Activated T-helper 9 cell treated with anti-CD3 and anti-CD28 coated beads, Interleukin-2, amount 50 U/mL, for 16 hours (primary cell): Measurements from ENCODE around the gene STARD9.
A peak's percentile ranks its signal among the peaks of the same experiment; 100 is the strongest.
"Not testable (repeated sequence)": the region's sequence is repeated elsewhere in the genome, so short reads cannot be mapped to it uniquely, and the experiment has no call there.

Experiments used
- DNase-seq: peaks from one replicate; pipeline ENCODE4 v3.0.0-alpha.2; 2020; ENCODE audit warnings: low read depth

STARD9 gene

GRCh38 chr15:42575188-42576039 is at the start of gene STARD9:
TSS of gene STARD9 (plus strand) at chr15:42575606. CDS start at chr15:42575716, 110 bp downstream.
- peak; percentile 92 for DNase-seq

GRCh38 chr15:42528970-42529369 is 46.4 kb upstream of the STARD9 start:
- DNase-seq, result no peak

GRCh38 chr15:42533246-42533645 is 42.2 kb upstream of the STARD9 start:
- no peak for DNase-seq

- DNase-seq, result no peak
Measured at GRCh38 chr15:42544853-42545629, 30.4 kb upstream of the STARD9 start.

- no peak for DNase-seq
Measured at GRCh38 chr15:42547918-42548248, 27.5 kb upstream of the STARD9 start.

- DNase-seq, result peak; percentile 82
Measured at GRCh38 chr15:42548249-42549031, 27.0 kb upstream of the STARD9 start, which contains the start of the genes HAUS2 and LRRC57. TSS of gene HAUS2 (plus strand) at chr15:42548838. CDS start at chr15:42548873, 35 bp downstream. TSS of gene LRRC57 (minus strand) at chr15:42548793. CDS start at chr15:42548434, 359 bp downstream.

- no peak for DNase-seq
Measured at GRCh38 chr15:42549032-42549491, 26.3 kb upstream of the STARD9 start.

GRCh38 chr15:42549741-42550392 is 25.5 kb upstream of the STARD9 start:
- DNase-seq, result no peak

GRCh38 chr15:42553554-42553953 is 21.9 kb upstream of the STARD9 start:
- no peak for DNase-seq

GRCh38 chr15:42556550-42557207 is 18.7 kb upstream of the STARD9 start:
- not testable (repeated sequence) for DNase-seq

GRCh38 chr15:42558739-42559138 is 16.7 kb upstream of the STARD9 start:
- no peak for DNase-seq

GRCh38 chr15:42576040-42576594 is 711 bp downstream of the STARD9 start:
- no peak for DNase-seq

- no peak for DNase-seq
Measured at GRCh38 chr15:42576776-42577175, 1.4 kb downstream of the STARD9 start.

GRCh38 chr15:42577514-42578031 is 2.2 kb downstream of the STARD9 start:
- DNase-seq, result no peak

GRCh38 chr15:42578984-42579537 is 3.7 kb downstream of the STARD9 start:
- no peak for DNase-seq

GRCh38 chr15:42581272-42581730 is 5.9 kb downstream of the STARD9 start:
- DNase-seq, result peak; percentile 58

GRCh38 chr15:42582569-42583375 is 7.4 kb downstream of the STARD9 start:
- DNase-seq, result no peak

- no peak for DNase-seq
Measured at GRCh38 chr15:42584031-42584765, 8.8 kb downstream of the STARD9 start.
